HepG2 (cell line): Measurements from ENCODE around the gene PACC1. TPM values are rescaled to one million over a fixed set of nuclear protein-coding genes. Genes with fewer than 3 reads are reported as not detected.

Source experiments
- ATAC-seq: fragments of 200-7000 bp; cut with Tn5 transposase; 3 replicates; pipeline ENCODE4 v1.9.1; 2020; ENCODE audit warnings: mild to moderate bottlenecking, moderate library complexity
- BruUV-seq: library from RNA; stranded (reverse); fragments of 400-500 nt; replicated peaks from 2 replicates; lab custom pipeline; 2021; lab: Mats Ljungman, UMichigan
- CTCF ChIA-PET: fragments of 300-600 bp; formaldehyde crosslinking; extraction: SDS; loops from one replicate; lab custom pipeline; 2021; ENCODE audit warnings: low total read pairs, inconsistent platforms, low intra/inter-chr PET ratio; lab: Yijun Ruan, JAX
- POLR2A ChIA-PET: fragments of 350-600 bp; sonication (Branson Sonifier 250); formaldehyde crosslinking; loops from one replicate; lab custom pipeline; 2020; ENCODE audit warnings: antibody characterized with exemption, inconsistent platforms; lab: Yijun Ruan, JAX
- DNase-seq: peaks from one replicate; pipeline ENCODE4 v3.0.0-alpha.2; 2015; ENCODE audit warnings: low spot score
- FAIRE-seq: peaks from 3 replicates; lab custom pipeline; 2011; peaks lifted over from hg19 to GRCh38; lab: Jason Lieb, UNC
- H2AFZ ChIP-seq: one replicate; pipeline ENCODE4 v1.6.1; 2011; ENCODE audit warnings: low read length, inconsistent platforms
- H3K27ac ChIP-seq: fragments of 300-600 bp; 3 replicates; pipeline ENCODE4 v1.8.0; 2011; ENCODE audit warnings: mixed run types, mild to moderate bottlenecking, mixed read lengths, low read length, inconsistent platforms; ENCODE audit not compliant: insufficient read depth; ENCODE audit errors: extremely low read length
- H3K27me3 ChIP-seq, 2 experiments: fragments of 200-600 bp in 1 of 2; 2 replicates in 1 of 2; 3 replicates in 1 of 2; pipeline versions ENCODE4 v1.6.0 to v1.8.0; 2011; ENCODE audit warnings: low read length in 2 of 2, mild to moderate bottlenecking in 2 of 2, moderate library complexity in 2 of 2, inconsistent platforms in 1 of 2; ENCODE audit not compliant: insufficient read depth in 2 of 2, control insufficient read depth in 1 of 2
- H3K36me3 ChIP-seq, 2 experiments: fragments of 200-600 bp in 1 of 2; replicated peaks in 1 of 2; 2 replicates in 1 of 2; 3 replicates in 1 of 2; pipeline versions ENCODE4 v1.5.1 to v1.8.0; 2011; ENCODE audit warnings: low read length in 2 of 2, inconsistent platforms in 1 of 2; ENCODE audit not compliant: insufficient read depth in 2 of 2, control insufficient read depth in 1 of 2
- H3K4me1 ChIP-seq: 2 replicates; pipeline ENCODE4 v1.5.1; 2012; ENCODE audit warnings: low read length, inconsistent platforms; ENCODE audit not compliant: insufficient read depth
- H3K4me2 ChIP-seq: 2 replicates; pipeline ENCODE4 v1.6.0; 2011; ENCODE audit warnings: low read depth, low read length, inconsistent platforms
- H3K4me3 ChIP-seq, 3 experiments: fragments of 200-600 bp in 1 of 3; sonication (generic), shearing (Covaris generic) in 1 of 3; replicated peaks in 1 of 3; 2 replicates each; pipeline ENCODE4 v1.5.1; 2011 to 2016; ENCODE audit warnings: low read length in 3 of 3, inconsistent platforms in 2 of 3, low read depth in 2 of 3, mild to moderate bottlenecking in 2 of 3, control low read depth in 1 of 3, mixed read lengths in 1 of 3; ENCODE audit not compliant: insufficient read depth in 1 of 3
- H3K79me2 ChIP-seq: one replicate; pipeline ENCODE4 v1.6.1; 2011; ENCODE audit warnings: low read length, inconsistent platforms; ENCODE audit not compliant: insufficient read depth
- H3K9ac ChIP-seq: 2 replicates; pipeline ENCODE4 v1.6.0; 2011; ENCODE audit warnings: mild to moderate bottlenecking, low read depth, low read length, inconsistent platforms; ENCODE audit not compliant: insufficient read depth
- H3K9me3 ChIP-seq: 2 replicates; pipeline ENCODE4 v1.5.1; 2012; ENCODE audit warnings: mild to moderate bottlenecking, low read length
- H4K20me1 ChIP-seq: 2 replicates; pipeline ENCODE4 v1.6.0; 2011; ENCODE audit warnings: inconsistent platforms, mild to moderate bottlenecking, low read length, moderate library complexity; ENCODE audit not compliant: insufficient read depth
- ARNT2 ChIP-seq: sonication (generic); formaldehyde crosslinking; IDR thresholded peaks from 2 replicates; pipeline ENCODE4 v1.8.0; 2022; ENCODE audit warnings: mild to moderate bottlenecking, low read depth, missing genetic modification reagents, moderate library complexity
- CREM ChIP-seq, 2 experiments: sonication (generic) in 1 of 2; formaldehyde crosslinking in 1 of 2; IDR thresholded peaks; 2 replicates each; pipeline versions ENCODE4 v1.4.0 to v1.6.1; 2016 to 2020; ENCODE audit warnings: antibody characterized with exemption in 1 of 2, mild to moderate bottlenecking in 1 of 2, missing genetic modification reagents in 1 of 2
- HDAC1 ChIP-seq: sonication (generic); formaldehyde crosslinking; IDR thresholded peaks from 2 replicates; pipeline ENCODE4 v1.5.1; 2020; ENCODE audit warnings: mild to moderate bottlenecking, missing genetic modification reagents
- JDP2 ChIP-seq: sonication (generic); formaldehyde crosslinking; IDR thresholded peaks from 2 replicates; pipeline ENCODE4 v1.8.1; 2022; ENCODE audit warnings: missing genetic modification reagents, borderline replicate concordance
- JUNB ChIP-seq: sonication (generic); formaldehyde crosslinking; IDR thresholded peaks from 2 replicates; pipeline ENCODE4 v1.8.0; 2022; ENCODE audit warnings: missing genetic modification reagents, mild to moderate bottlenecking, borderline replicate concordance
- KAT8 ChIP-seq: IDR thresholded peaks from 2 replicates; pipeline ENCODE4 v1.6.1; 2016; ENCODE audit warnings: missing genetic modification reagents, missing compliant biosample characterization
- MTA3 ChIP-seq: sonication (generic); formaldehyde crosslinking; IDR thresholded peaks from 2 replicates; pipeline ENCODE4 v1.4.0; 2020; ENCODE audit warnings: missing genetic modification reagents
- NFE2 ChIP-seq: sonication (generic); formaldehyde crosslinking; IDR thresholded peaks from 2 replicates; pipeline ENCODE4 v1.4.0; 2020; ENCODE audit warnings: missing genetic modification reagents
- NR3C1 ChIP-seq: sonication (generic); formaldehyde crosslinking; IDR thresholded peaks from 2 replicates; pipeline ENCODE4 v1.4.0; 2020; ENCODE audit warnings: missing genetic modification reagents
- POLR2AphosphoS5 ChIP-seq: IDR thresholded peaks from 2 replicates; pipeline ENCODE4 v1.6.1; 2012; ENCODE audit warnings: low read depth, low read length
- RARA ChIP-seq: IDR thresholded peaks from 2 replicates; pipeline ENCODE4 v1.6.1; 2016; ENCODE audit warnings: missing genetic modification reagents, missing compliant biosample characterization
- RCOR2 ChIP-seq: IDR thresholded peaks from 2 replicates; pipeline ENCODE4 v1.6.1; 2016; ENCODE audit warnings: missing biosample characterization, missing genetic modification reagents
- THAP11 ChIP-seq: IDR thresholded peaks from 2 replicates; pipeline ENCODE4 v1.6.1; 2016; ENCODE audit warnings: missing biosample characterization, missing genetic modification reagents
- ZKSCAN1 ChIP-seq: fragments of 150-350 bp; IDR thresholded peaks from 2 replicates; pipeline ENCODE4 v1.6.1; 2014; ENCODE audit warnings: low read length
- ZNF557 ChIP-seq: sonication (generic); formaldehyde crosslinking; IDR thresholded peaks from 2 replicates; pipeline ENCODE4 v1.4.0; 2020; ENCODE audit warnings: missing genetic modification reagents
- WGBS: methylation state at CpG from one replicate; pipeline ENCODE4 v1.1.6; 2017; ENCODE audit warnings: low lambda C conversion rate; 5-methylcytosine and 5-hydroxymethylcytosine counted together
- in situ Hi-C: cut with HindIII; loops from 2 replicates; pipeline ENCODE4 v1.10.0; 2017; ENCODE audit warnings: low pct_unique_long_range_greater_than_20kb; ENCODE audit not compliant: extremely low pct_ligation_motif_present
- intact Hi-C: fragments of 100-400 bp; cut with micrococcal nuclease; formaldehyde crosslinking; loops from one replicate; pipeline ENCODE4 v1.10.0; 2022; ENCODE audit not compliant: unreplicated experiment
- polyA plus RNA-seq, 8 experiments: library from polyadenylated mRNA; depleted of rRNA in 3 of 8; stranded (reverse) in 7 of 8; unstranded in 1 of 8; fragments of >200 nt; fragmentation: Illumina TruSeq in 4 of 8; extraction: Trizol in 4 of 8; gene quantifications; 2 replicates each; pipeline versions ENCODE4 v1.2.1 to v1.2.3, GENCODE V29; 2011 to 2016; ENCODE audit warnings: low read depth in 4 of 8, missing spikeins in 1 of 8, mixed read lengths in 1 of 8; ENCODE audit not compliant: insufficient read depth in 1 of 8
- total RNA-seq, 5 experiments: library from RNA; depleted of rRNA; stranded (reverse); fragments of >200 nt; fragmentation: Illumina TruSeq; extraction: Trizol; gene quantifications; 2 replicates each; pipeline ENCODE4 v1.2.3, GENCODE V29; 2016; ENCODE audit warnings: low read depth in 1 of 5
- TF ChIP-seq, protein P1 (sequence below): sonication (generic); formaldehyde crosslinking; IDR thresholded peaks from 2 replicates; pipeline ENCODE4 v1.4.0; 2020; ENCODE audit warnings: missing genetic modification reagents; ENCODE audit errors: not compliant biosample characterization

PACC1 gene
- total and polyA plus RNA-seq, 2 of the 13 experiments (the other 11 are each of a cell fraction or from before 2014, with no cell fraction given): 9.4 to 10.7 TPM

DNA sequence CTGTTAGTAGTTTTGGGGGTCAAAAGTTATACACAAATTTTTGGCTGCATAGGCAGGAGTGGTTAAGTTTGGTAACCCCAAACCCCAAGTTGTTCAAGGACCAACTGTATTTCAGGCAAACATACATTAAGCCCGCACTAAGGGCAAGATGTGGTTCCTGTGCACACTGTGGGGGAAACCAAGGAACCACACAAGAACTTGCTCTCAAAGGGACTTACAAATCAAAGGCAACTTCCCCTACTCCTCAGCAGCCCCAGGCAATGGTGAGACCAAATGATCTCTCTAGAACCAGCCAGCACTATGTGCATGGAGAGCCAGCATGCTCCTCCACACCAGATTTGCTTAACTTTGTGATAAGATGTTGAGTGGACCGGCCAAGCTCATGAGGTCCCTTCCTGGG is 35.3 kb downstream of the PACC1 start:
- in situ Hi-C loops: no loop called here
- POLR2A ChIA-PET: no interaction called here
- CTCF ChIA-PET: no interaction called here
- FAIRE-seq: no peak
- H3K27me3 ChIP-seq: no peaks in the 10 kb centered on the region
- H3K9me3 ChIP-seq: no peaks in the 10 kb centered on the region
- no peak overlapping the region for H3K9ac ChIP-seq
- H3K36me3 ChIP-seq: peaks cover 4 to 37% of the 10 kb centered on the region in 2 experiments
- no peaks in the 10 kb centered on the region for H3K79me2 ChIP-seq
- no peak for ATAC-seq
- BruUV-seq: no TSS peak
- H4K20me1 ChIP-seq: no peaks in the 10 kb centered on the region
- H2AFZ ChIP-seq: no peak overlapping the region
- TF ChIP-seq HDAC1 (CRISPR knock-in tag) (no peak), JDP2 (CRISPR knock-in tag) (no peak)
- no peak overlapping the region for H3K4me2 ChIP-seq
- H3K4me1 ChIP-seq: no peaks in the 10 kb centered on the region
- H3K27ac ChIP-seq: no peak overlapping the region
- no peak for DNase-seq
- 100% methylated on average over 2 of the region's 2 CpGs for WGBS
- intact Hi-C loops: no loop called here
- no peak overlapping the region for H3K4me3 ChIP-seq

DNA sequence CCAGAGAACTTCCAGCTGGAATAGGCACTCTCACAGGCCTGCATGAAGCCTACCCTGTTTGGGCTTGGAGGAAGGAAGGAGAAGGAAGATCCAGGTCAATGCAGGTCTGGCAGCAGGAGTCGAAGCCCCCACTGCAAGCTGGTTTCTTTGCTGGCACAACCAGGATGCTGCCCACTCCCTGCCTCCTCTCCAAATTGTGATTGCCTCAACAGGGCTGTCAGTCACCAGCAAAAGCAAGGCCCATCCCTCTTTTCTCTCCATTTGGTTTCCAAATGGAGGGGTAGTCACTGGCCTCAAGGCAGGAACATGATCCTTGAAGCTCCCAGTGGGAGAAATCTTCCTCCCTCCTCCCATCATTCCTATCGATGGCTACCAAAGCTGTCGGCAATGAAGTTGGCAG is 37.0 kb downstream of the PACC1 start:
- ATAC-seq: no peak
- in situ Hi-C loops: no loop called here
- no peak for TF ChIP-seq THAP11
- no peak for TF ChIP-seq ARNT2
- TF ChIP-seq ZNF557 (CRISPR knock-in tag): no peak
- no peak for TF ChIP-seq CREM (IDR thresholded peaks at IDR 0.05)
- no peak for TF ChIP-seq CREM (CRISPR knock-in tag; IDR thresholded peaks at IDR 0.05)
- TF ChIP-seq RARA (CRISPR knock-in tag): no peak
- no peak for TF ChIP-seq MTA3 (CRISPR knock-in tag)
- TF ChIP-seq NFE2 (CRISPR knock-in tag): no peak
- no peak for TF ChIP-seq NR3C1 (CRISPR knock-in tag)
- TF ChIP-seq, protein P1, sequence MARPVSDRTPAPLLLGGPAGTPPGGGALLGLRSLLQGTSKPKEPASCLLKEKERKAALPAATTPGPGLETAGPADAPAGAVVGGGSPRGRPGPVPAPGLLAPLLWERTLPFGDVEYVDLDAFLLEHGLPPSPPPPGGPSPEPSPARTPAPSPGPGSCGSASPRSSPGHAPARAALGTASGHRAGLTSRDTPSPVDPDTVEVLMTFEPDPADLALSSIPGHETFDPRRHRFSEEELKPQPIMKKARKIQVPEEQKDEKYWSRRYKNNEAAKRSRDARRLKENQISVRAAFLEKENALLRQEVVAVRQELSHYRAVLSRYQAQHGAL (CRISPR knock-in tag): no peak
- no peak for TF ChIP-seq ZKSCAN1
- no peak for TF ChIP-seq JUNB (CRISPR knock-in tag)
- no peak for TF ChIP-seq RCOR2
- TF ChIP-seq POLR2AphosphoS5: no peak
- TF ChIP-seq KAT8 (CRISPR knock-in tag): no peak

More for the DNA sequence above, 37.0 kb downstream of the PACC1 start:
- Histone ChIP-seq H3K27ac (no peak overlapping the region), H3K9ac (no peak overlapping the region), H3K79me2 (no peaks in the 10 kb centered on the region), H2AFZ (no peak overlapping the region), H3K9me3 (0 out of 2 replicates have a peak, but pooled peaks cover 4% of the 10 kb centered on the region), H3K4me1 (no peaks in the 10 kb centered on the region), H3K27me3 (no peaks in the 10 kb centered on the region), H3K36me3 (peaks cover 1 to 28% of the 10 kb centered on the region in 2 experiments; a peak in 4 of 5 replicates), H3K4me3 (no peak overlapping the region), H4K20me1 (no peaks in the 10 kb centered on the region), H3K4me2 (no peak overlapping the region)
- DNase-seq: no peak
- POLR2A ChIA-PET: no interaction called here
- intact Hi-C loops: no loop called here
- 94% methylated on average over 2 of the region's 3 CpGs for WGBS
- no TSS peak for BruUV-seq
- CTCF ChIA-PET: no interaction called here
- no peak for FAIRE-seq
